ENCODE results near the gene ACOT13.
"Not testable (repeated sequence)": the region's sequence is repeated elsewhere in the genome, so short reads cannot be mapped to it uniquely, and the experiment has no call there.

ACOT13 gene

GRCh38 chr6:24694198-24694597, 27.3 kb downstream of the ACOT13 start:
- DNase-seq: no peak

- not testable (repeated sequence) for DNase-seq
Measured at GRCh38 chr6:24695635-24696034, 28.8 kb downstream of the ACOT13 start.

- no peak for DNase-seq
Measured at GRCh38 chr6:24696097-24696496, 29.2 kb downstream of the ACOT13 start.

GRCh38 chr6:24699521-24700359, 32.9 kb downstream of the ACOT13 start:
- DNase-seq: no peak

GRCh38 chr6:24702720-24703282, 35.9 kb downstream of the ACOT13 start:
- no peak for DNase-seq

- no peak for DNase-seq
Measured at GRCh38 chr6:24704468-24704867, 37.6 kb downstream of the ACOT13 start.

GRCh38 chr6:24708612-24709011, 41.7 kb downstream of the ACOT13 start:
- no peak for DNase-seq

GRCh38 chr6:24709014-24709711, 42.3 kb downstream of the ACOT13 start:
- no peak for DNase-seq

GRCh38 chr6:24710519-24711303, 43.8 kb downstream of the ACOT13 start:
- no peak for DNase-seq

GRCh38 chr6:24716602-24717148, 49.8 kb downstream of the ACOT13 start:
- DNase-seq: not testable (repeated sequence)

GRCh38 chr6:24718449-24719124, 51.7 kb downstream of the ACOT13 start:
- DNase-seq: no peak

GRCh38 chr6:24719125-24719971, 52.5 kb downstream of the ACOT13 start, which contains the start of gene C6orf62:
C6orf62 (minus strand) TSS chr6:24719154; CDS start chr6:24718668, 486 bp downstream.
- no peak for DNase-seq

- no peak for DNase-seq
Measured at GRCh38 chr6:24720131-24720603, 53.3 kb downstream of the ACOT13 start.

GRCh38 chr6:24720604-24721460, 54.0 kb downstream of the ACOT13 start:
- peak; percentile 93 for DNase-seq

- DNase-seq: no peak
Measured at GRCh38 chr6:24721461-24722215, 54.8 kb downstream of the ACOT13 start.

GRCh38 chr6:24723270-24723669, 56.4 kb downstream of the ACOT13 start:
- DNase-seq: no peak

GRCh38 chr6:24730653-24731052, 63.8 kb downstream of the ACOT13 start:
- not testable (repeated sequence) for DNase-seq

- not testable (repeated sequence) for DNase-seq
Measured at GRCh38 chr6:24731456-24732134, 64.7 kb downstream of the ACOT13 start.

Measured in NCI-H1417 treated with DMSO at 0.1 percent for 48 hours (cell line).